K562 (cell line): ENCODE results near the gene SDR39U1. TPM values are rescaled to one million over a fixed set of nuclear protein-coding genes. Genes with fewer than 3 reads are reported as not detected.
"Not testable (repeated sequence)": the region's sequence is repeated elsewhere in the genome, so short reads cannot be mapped to it uniquely, and the experiment has no call there.

Source experiments
- ATAC-seq: fragments of 200-7000 bp; cut with Tn5 transposase; 3 replicates; pipeline ENCODE4 v1.9.1; 2020; ENCODE audit warnings: moderate library complexity
- BruUV-seq: library from RNA; stranded (reverse); fragments of 400-500 nt; replicated peaks from 2 replicates; lab custom pipeline; 2021; lab: Mats Ljungman, UMichigan
- CTCF ChIA-PET: fragments of 300-600 bp; formaldehyde crosslinking; extraction: SDS; loops from one replicate; lab custom pipeline; 2021; ENCODE audit warnings: low intra/inter-chr PET ratio; lab: Yijun Ruan, JAX
- POLR2A ChIA-PET: fragments of 300-600, 350-650 bp; sonication (Branson Sonifier 250); formaldehyde crosslinking; extraction: SDS; loops from one replicate; lab custom pipeline; 2021; ENCODE audit warnings: antibody characterized with exemption, inconsistent platforms; lab: Yijun Ruan, JAX
- DNase-seq, 4 experiments: peaks; one replicate each; pipeline versions ENCODE4 v3.0.0 to v3.0.0-alpha.2; 2011 to 2018; ENCODE audit warnings: low spot score in 3 of 4, mixed read lengths in 3 of 4; ENCODE audit errors: extremely low read depth in 1 of 4
- FAIRE-seq: peaks from 2 replicates; lab custom pipeline; 2011; peaks lifted over from hg19 to GRCh38; lab: Jason Lieb, UNC
- H2AFZ ChIP-seq: 2 replicates; pipeline ENCODE4 v1.6.0; 2011; ENCODE audit warnings: low read depth, low read length, control low read depth, inconsistent platforms
- H3K27ac ChIP-seq: fragments of 200-600 bp; 3 replicates; pipeline ENCODE4 v1.8.0; 2011; ENCODE audit warnings: low read depth, mild to moderate bottlenecking, control low read depth, inconsistent platforms, low read length, moderate library complexity, mixed read lengths; ENCODE audit errors: extremely low read depth
- H3K27me3 ChIP-seq, 2 experiments: fragments of 300-600 bp in 1 of 2; 2 replicates in 1 of 2; 3 replicates in 1 of 2; pipeline versions ENCODE4 v1.6.0 to v1.8.0; 2011; ENCODE audit warnings: inconsistent platforms in 2 of 2, low read length in 2 of 2, mild to moderate bottlenecking in 1 of 2, mixed read lengths in 1 of 2, moderate library complexity in 1 of 2; ENCODE audit not compliant: control insufficient read depth in 2 of 2, insufficient read depth in 2 of 2
- H3K36me3 ChIP-seq: fragments of 300-600 bp; 3 replicates; pipeline ENCODE4 v1.8.0; 2011; ENCODE audit warnings: mild to moderate bottlenecking, low read length, inconsistent platforms; ENCODE audit not compliant: control insufficient read depth, insufficient read depth
- H3K4me1 ChIP-seq, 2 experiments: fragments of 200-600 bp in 1 of 2; replicated peaks in 1 of 2; 2 replicates in 1 of 2; 3 replicates in 1 of 2; pipeline versions ENCODE4 v1.5.1 to v1.8.0; 2011; ENCODE audit warnings: inconsistent platforms in 2 of 2, low read length in 2 of 2, mild to moderate bottlenecking in 1 of 2, mixed read lengths in 1 of 2, moderate library complexity in 1 of 2; ENCODE audit not compliant: control insufficient read depth in 2 of 2, insufficient read depth in 2 of 2
- H3K4me2 ChIP-seq: 2 replicates; pipeline ENCODE4 v1.6.1; 2011; ENCODE audit warnings: low read length, control low read depth, inconsistent platforms, mixed read lengths; ENCODE audit not compliant: insufficient read depth
- H3K4me3 ChIP-seq: fragments of 200-600 bp; sonication (generic), shearing (Covaris generic); 2 replicates; pipeline ENCODE4 v1.5.1; 2016; ENCODE audit warnings: control low read depth, inconsistent platforms
- H3K79me2 ChIP-seq: fragments of 200-600 bp; 3 replicates; pipeline ENCODE4 v1.8.0; 2011; ENCODE audit warnings: low read length, inconsistent platforms; ENCODE audit not compliant: control insufficient read depth, insufficient read depth
- H3K9ac ChIP-seq, 2 experiments: 2 replicates each; pipeline versions ENCODE4 v1.6.0 to v1.6.1; 2011; ENCODE audit warnings: low read depth in 2 of 2, low read length in 2 of 2, control low read depth in 1 of 2, inconsistent platforms in 1 of 2, mild to moderate bottlenecking in 1 of 2, mixed read lengths in 1 of 2; ENCODE audit not compliant: insufficient read depth in 1 of 2
- H3K9me1 ChIP-seq: one replicate; pipeline ENCODE4 v1.6.0; 2011; ENCODE audit warnings: inconsistent platforms, mild to moderate bottlenecking, low read length, moderate library complexity; ENCODE audit not compliant: control insufficient read depth, insufficient read depth
- H3K9me3 ChIP-seq: replicated peaks from 2 replicates; pipeline ENCODE4 v1.5.1; 2011; ENCODE audit warnings: low read depth, low read length, inconsistent platforms; ENCODE audit not compliant: control insufficient read depth, insufficient read depth
- H4K20me1 ChIP-seq: replicated peaks from 2 replicates; pipeline ENCODE4 v1.6.1; 2011; ENCODE audit warnings: low read length, inconsistent platforms, mixed read lengths; ENCODE audit not compliant: control insufficient read depth, insufficient read depth
- CREB3L1 ChIP-seq: fragments of 450-650 bp; IDR thresholded peaks from 2 replicates; pipeline ENCODE4 v1.6.1; 2014; ENCODE audit warnings: low read depth, mild to moderate bottlenecking, moderate library complexity, borderline replicate concordance
- EWSR1 ChIP-seq: fragments of 450-650 bp; IDR thresholded peaks from 2 replicates; pipeline ENCODE4 v1.6.1; 2018; ENCODE audit warnings: borderline replicate concordance, mild to moderate bottlenecking, low read depth, moderate library complexity; ENCODE audit not compliant: partially characterized antibody
- HBP1 ChIP-seq: fragments of 450-650 bp; formaldehyde crosslinking; IDR thresholded peaks from 2 replicates; pipeline ENCODE4 v1.4.0; 2022; ENCODE audit warnings: missing genetic modification characterization
- STAG1 ChIP-seq: sonication (generic); formaldehyde crosslinking; IDR thresholded peaks from 2 replicates; pipeline ENCODE4 v1.5.0; 2020; ENCODE audit warnings: missing genetic modification reagents, borderline replicate concordance
- WGBS: fragments of 100-300 bp; shearing (Covaris generic); methylation state at CpG from one replicate; pipeline ENCODE4 v1.1.6; 2016; ENCODE audit warnings: low coverage, mixed read lengths; ENCODE audit not compliant: insufficient coverage; ENCODE audit errors: missing lambda C conversion rate; 5-methylcytosine and 5-hydroxymethylcytosine counted together
- in situ Hi-C: fragments of 300-500 bp; cut with MboI; formaldehyde crosslinking; loops from 4 replicates; pipeline ENCODE4 v1.15.0; 2018; ENCODE audit warnings: inconsistent platforms, mixed read lengths
- intact Hi-C: fragments of 100-400 bp; cut with micrococcal nuclease; formaldehyde crosslinking; loops from 2 replicates; pipeline ENCODE4 v1.14.2; 2022
- polyA plus RNA-seq, 8 experiments: library from polyadenylated mRNA; depleted of rRNA in 4 of 8; stranded (reverse) in 5 of 8; unstranded in 3 of 8; fragments of >200 nt; fragmentation: Nextera tagmentation in 2 of 8; fragmentation: Illumina TruSeq in 1 of 8; extraction: Ambion mirVana in 2 of 8; extraction: Trizol in 1 of 8; gene quantifications; 2 replicates each; pipeline versions ENCODE4 v1.2.1 to v1.2.3, GENCODE V29; 2011 to 2014; ENCODE audit warnings: inconsistent platforms in 1 of 8, missing spikeins in 1 of 8
- total RNA-seq, 7 experiments: library from RNA; depleted of rRNA in 6 of 7; stranded (reverse); fragments of >200 nt in 6 of 7; fragmentation: Illumina TruSeq in 2 of 7; extraction: Trizol in 2 of 7; gene quantifications; 2 replicates each; pipeline versions ENCODE4 v1.2.1 to v1.2.3, GENCODE V29; 2011 to 2021; ENCODE audit warnings: low replicate concordance in 1 of 7

SDR39U1 gene
- total and polyA plus RNA-seq, 9 of the 15 experiments (the other 6 are each of a cell fraction or from before 2014, with no cell fraction given): 10.4 to 56.1 (median 19.8) TPM

GRCh38 chr14:24442240-24443052 lies at the start of gene SDR39U1 (continued):
- TF ChIP-seq HBP1 (CRISPR knock-in tag) (no peak), STAG1 (CRISPR knock-in tag) (no peak), CREB3L1 (peak; percentile 53; the same call in 1 of the 2 replicates), EWSR1 (no peak)

DNA sequence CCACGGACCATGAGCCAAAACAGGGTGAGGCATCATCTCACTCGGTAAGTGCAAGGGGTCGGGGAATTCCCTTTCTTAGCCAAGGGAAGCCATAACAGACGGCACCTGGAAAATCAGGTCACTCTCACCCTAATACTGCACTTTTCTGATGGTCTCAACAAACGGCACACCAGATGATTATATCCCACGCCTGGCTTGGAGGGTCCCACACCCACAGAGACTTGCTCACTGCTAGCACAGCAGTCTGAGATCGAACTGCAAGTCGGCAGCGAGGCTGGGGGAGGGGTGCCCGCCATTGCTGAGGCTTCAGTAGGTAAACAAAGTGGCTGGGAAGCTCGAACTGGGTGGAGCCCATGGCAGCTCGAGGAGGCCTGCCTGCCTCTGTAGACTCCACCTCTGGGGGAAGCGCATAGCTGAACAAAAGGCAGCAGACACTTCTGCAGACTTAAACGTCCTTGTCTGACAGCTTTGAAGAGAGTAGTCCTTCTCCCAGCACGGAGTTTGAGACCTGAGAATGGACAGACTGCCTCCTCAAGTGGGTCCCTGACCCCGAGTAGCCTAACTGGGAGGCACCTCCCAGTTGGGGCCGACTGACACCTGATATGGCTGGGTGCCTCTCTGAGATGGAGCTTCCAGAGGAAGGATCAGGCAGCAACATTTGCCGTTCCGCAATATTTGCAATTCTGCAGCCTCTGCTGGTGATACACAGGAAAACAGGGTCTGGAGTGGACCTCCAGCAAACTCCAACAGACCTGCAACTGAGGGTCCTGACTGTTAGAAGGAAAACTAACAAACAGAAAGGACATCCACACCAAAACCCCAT lies 49.2 kb upstream of the SDR39U1 start:
- ATAC-seq, intact Hi-C loops, H3K27me3 ChIP-seq, H3K4me1 ChIP-seq, in situ Hi-C loops, FAIRE-seq, CTCF ChIA-PET, H3K9me3 ChIP-seq, H3K9me1 ChIP-seq, BruUV-seq, H3K79me2 ChIP-seq, H3K27ac ChIP-seq, H4K20me1 ChIP-seq, H3K36me3 ChIP-seq: not testable (repeated sequence)
- DNase-seq: peak in 1 of 4 experiments; percentile 19
- H3K4me2 ChIP-seq: peak overlapping the region; percentile 52
- POLR2A ChIA-PET: interaction anchor here (1.3 kb wide), 1 partner anchor 10 kb away, joined by 4 read pairs; no protein-coding TSS in a partner anchor
- peak overlapping the region; percentile 18; the same call in 1 of the 2 replicates for H3K4me3 ChIP-seq
- H2AFZ ChIP-seq: peak overlapping the region; percentile 91
- WGBS: 0% methylated on average over 14 of the region's 19 CpGs
- peak overlapping the region in 1 of 2 experiments; percentile 28; a peak in 1 of 4 replicates for H3K9ac ChIP-seq
